Tibial artery (tissue), 4 donors: ENCODE data around the gene CRACR2B.

Experiments
- DNase-seq, 2 donors: peaks; one replicate each; pipeline ENCODE4 v3.0.0-alpha.2; 2019
- H3K27ac ChIP-seq, 2 donors: fragments of 200-600 bp; sonication (generic) in 1 of 2; 1 replicate in 1 of 2; 2 replicates in 1 of 2; pipeline ENCODE4 v1.5.1; 2018 to 2019; ENCODE audit warnings: mild to moderate bottlenecking in 1 of 2
- H3K27me3 ChIP-seq, 2 donors: fragments of 200-600 bp; sonication (generic) in 1 of 2; one replicate each; pipeline versions ENCODE4 v1.5.1 to v1.6.0; 2016 to 2019
- H3K36me3 ChIP-seq, 3 donors: fragments of 200-600 bp; sonication (generic) in 2 of 3; one replicate each; pipeline ENCODE4 v1.5.1; 2016 to 2019; ENCODE audit warnings: mild to moderate bottlenecking in 2 of 3
- H3K4me1 ChIP-seq, 4 donors: fragments of 200-600 bp; sonication (generic) in 2 of 4; 1 replicate in 3 of 4; 2 replicates in 1 of 4; pipeline ENCODE4 v1.5.1; 2016 to 2019
- H3K4me3 ChIP-seq, 2 donors: fragments of 200-600 bp; sonication (generic) in 1 of 2; 1 replicate in 1 of 2; 2 replicates in 1 of 2; pipeline ENCODE4 v1.5.1; 2018 to 2019; ENCODE audit warnings: mild to moderate bottlenecking in 2 of 2
- H3K9me3 ChIP-seq, 3 donors: fragments of 200-600 bp; sonication (generic) in 1 of 3; one replicate each; pipeline ENCODE4 v1.5.1; 2016 to 2019
- intact Hi-C: fragments of 100-400 bp; cut with DNase I; formaldehyde crosslinking; loops from one replicate; pipeline ENCODE4 v1.15.0; 2023; ENCODE audit warnings: low total_unique reads
- TF ChIP-seq, protein P1 (sequence below), 2 experiments: fragments of 200-600 bp in 1 of 2; fragments of 450-650 bp in 1 of 2; IDR thresholded peaks; one replicate each; pipeline ENCODE4 v1.5.1; 2017 to 2019; ENCODE audit warnings: antibody characterized with exemption in 2 of 2, mild to moderate bottlenecking in 1 of 2, moderate library complexity in 1 of 2

Gene CRACR2B

DNA sequence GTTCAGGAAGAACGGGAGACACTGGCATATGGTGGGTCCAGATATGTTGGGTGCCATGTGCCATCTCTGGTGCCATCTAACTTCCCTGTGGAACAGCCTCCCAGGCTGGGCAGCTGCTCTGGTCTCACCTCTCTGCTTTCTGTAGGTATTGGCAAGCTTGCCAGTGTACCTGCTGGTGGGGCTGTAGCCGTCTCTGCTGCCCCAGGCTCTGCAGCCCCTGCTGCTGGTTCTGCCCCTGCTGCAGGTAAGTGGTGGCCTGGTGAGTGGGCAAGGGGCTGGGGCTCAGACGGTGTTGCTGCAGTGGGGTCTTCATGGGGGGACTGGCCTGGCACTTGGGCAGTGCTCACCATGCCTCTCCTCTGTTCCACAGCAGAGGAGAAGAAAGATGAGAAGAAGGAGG, 15.3 kb upstream of the CRACR2B start:
- TF ChIP-seq, protein P1, sequence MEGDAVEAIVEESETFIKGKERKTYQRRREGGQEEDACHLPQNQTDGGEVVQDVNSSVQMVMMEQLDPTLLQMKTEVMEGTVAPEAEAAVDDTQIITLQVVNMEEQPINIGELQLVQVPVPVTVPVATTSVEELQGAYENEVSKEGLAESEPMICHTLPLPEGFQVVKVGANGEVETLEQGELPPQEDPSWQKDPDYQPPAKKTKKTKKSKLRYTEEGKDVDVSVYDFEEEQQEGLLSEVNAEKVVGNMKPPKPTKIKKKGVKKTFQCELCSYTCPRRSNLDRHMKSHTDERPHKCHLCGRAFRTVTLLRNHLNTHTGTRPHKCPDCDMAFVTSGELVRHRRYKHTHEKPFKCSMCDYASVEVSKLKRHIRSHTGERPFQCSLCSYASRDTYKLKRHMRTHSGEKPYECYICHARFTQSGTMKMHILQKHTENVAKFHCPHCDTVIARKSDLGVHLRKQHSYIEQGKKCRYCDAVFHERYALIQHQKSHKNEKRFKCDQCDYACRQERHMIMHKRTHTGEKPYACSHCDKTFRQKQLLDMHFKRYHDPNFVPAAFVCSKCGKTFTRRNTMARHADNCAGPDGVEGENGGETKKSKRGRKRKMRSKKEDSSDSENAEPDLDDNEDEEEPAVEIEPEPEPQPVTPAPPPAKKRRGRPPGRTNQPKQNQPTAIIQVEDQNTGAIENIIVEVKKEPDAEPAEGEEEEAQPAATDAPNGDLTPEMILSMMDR (IDR thresholded peaks at IDR 0.05) = no peak
- Histone ChIP-seq H3K27me3 (no peaks in the 10 kb centered on the region), H3K4me1 (peaks cover 0 to 33% (median 28%) of the 10 kb centered on the region in 4 donors), H3K9me3 (no peaks in the 10 kb centered on the region), H3K36me3 (peaks cover 26 to 35% (median 29%) of the 10 kb centered on the region in 3 donors), H3K4me3 (no peak overlapping the region), H3K27ac (no peak overlapping the region)
- DNase-seq = no peak
- intact Hi-C loops = no loop called here

GRCh38 chr11:813072-813455, 14.7 kb upstream of the CRACR2B start:
- Histone ChIP-seq H3K27me3 (no peaks in the 10 kb centered on the region), H3K36me3 (peaks cover 26 to 35% (median 29%) of the 10 kb centered on the region in 3 donors), H3K9me3 (no peaks in the 10 kb centered on the region), H3K27ac (no peak overlapping the region), H3K4me1 (peaks cover 0 to 32% (median 27%) of the 10 kb centered on the region in 4 donors), H3K4me3 (no peak overlapping the region)
- TF ChIP-seq, protein P1 (IDR thresholded peaks at IDR 0.05) = no peak
- DNase-seq = no peak
- intact Hi-C loops = no loop called here

DNA sequence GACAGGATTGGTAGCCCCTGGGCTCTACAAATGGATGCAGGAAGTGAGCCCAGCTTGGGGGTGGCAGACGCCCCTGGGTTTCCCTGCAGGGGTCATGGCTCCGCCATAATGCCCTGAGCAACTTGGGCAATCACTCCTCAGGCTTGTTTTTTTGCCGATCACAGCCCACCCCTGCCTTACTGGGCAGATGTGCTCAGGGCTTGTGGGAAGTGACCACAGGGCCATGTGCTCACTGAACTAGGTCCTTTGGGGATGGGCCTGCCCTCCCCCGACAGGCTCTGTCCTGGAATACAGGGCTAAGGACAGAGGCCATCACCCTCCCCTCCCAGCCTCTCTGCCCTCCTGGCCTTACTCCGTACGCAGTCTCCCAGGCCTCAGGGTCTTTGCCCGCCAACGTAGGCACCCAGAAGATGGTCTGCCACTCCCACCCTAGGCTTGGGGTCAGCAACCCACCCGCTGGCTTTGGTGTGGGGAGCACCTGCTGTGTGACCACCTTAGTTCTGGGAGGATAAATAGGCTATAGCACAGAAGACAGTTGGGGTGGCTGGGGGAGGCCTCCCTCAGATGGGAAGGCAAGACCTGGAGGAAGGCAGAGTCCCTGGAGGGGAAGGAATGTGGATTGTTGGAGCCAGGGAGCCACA, 14.1 kb upstream of the CRACR2B start:
- intact Hi-C loops = no loop called here
- H3K4me1 ChIP-seq = peaks cover 0 to 30% (median 25%) of the 10 kb centered on the region in 4 donors
- DNase-seq = no peak
- no peaks in the 10 kb centered on the region for H3K27me3 ChIP-seq
- H3K27ac ChIP-seq = no peak overlapping the region
- no peaks in the 10 kb centered on the region for H3K9me3 ChIP-seq
- TF ChIP-seq, protein P1 (IDR thresholded peaks at IDR 0.05) = no peak
- peaks cover 26 to 35% (median 29%) of the 10 kb centered on the region in 3 donors for H3K36me3 ChIP-seq
- no peak overlapping the region for H3K4me3 ChIP-seq

- TF ChIP-seq, protein P1 (IDR thresholded peaks at IDR 0.05) = no peak
- H3K36me3 ChIP-seq = peaks cover 26 to 35% (median 29%) of the 10 kb centered on the region in 3 donors
- peaks cover 0 to 32% (median 25%) of the 10 kb centered on the region in 4 donors for H3K4me1 ChIP-seq
- intact Hi-C loops = no loop called here
- no peaks in the 10 kb centered on the region for H3K27me3 ChIP-seq
- no peak overlapping the region for H3K27ac ChIP-seq
- no peaks in the 10 kb centered on the region for H3K9me3 ChIP-seq
- no peak for DNase-seq
- H3K4me3 ChIP-seq = no peak overlapping the region
Measured at GRCh38 chr11:815675-816432, 11.9 kb upstream of the CRACR2B start.

- Histone ChIP-seq H3K27me3 (no peaks in the 10 kb centered on the region), H3K36me3 (peaks cover 24 to 33% (median 27%) of the 10 kb centered on the region in 3 donors), H3K4me3 (no peak overlapping the region), H3K27ac (no peak overlapping the region), H3K4me1 (peaks cover 3 to 32% (median 25%) of the 10 kb centered on the region in 4 donors), H3K9me3 (no peaks in the 10 kb centered on the region)
- intact Hi-C loops = no loop called here
- no peak for DNase-seq
- TF ChIP-seq, protein P1 (IDR thresholded peaks at IDR 0.05) = no peak
Measured at GRCh38 chr11:816433-816779, 11.3 kb upstream of the CRACR2B start.
